Measurements from ENCODE around the gene ASAP2.
A peak's percentile ranks its signal among the peaks of the same experiment; 100 is the strongest.

Gene ASAP2

GRCh38 chr2:9439536-9439935, 232.9 kb downstream of the ASAP2 start:
- H3K27ac ChIP-seq = peak overlapping the region; percentile 11
- DNase-seq (ENCODE audit: low read depth, low spot score) = no peak

GRCh38 chr2:9440058-9440727, 233.6 kb downstream of the ASAP2 start:
- H3K27ac ChIP-seq = peak overlapping the region; percentile 11
- peak; percentile 40 for DNase-seq (ENCODE audit: low read depth, low spot score)

GRCh38 chr2:9441556-9441955, 234.9 kb downstream of the ASAP2 start:
- no peak overlapping the region for H3K27ac ChIP-seq
- DNase-seq (ENCODE audit: low read depth, low spot score) = no peak

GRCh38 chr2:9443526-9443925, 236.9 kb downstream of the ASAP2 start:
- no peak overlapping the region for H3K27ac ChIP-seq
- no peak for DNase-seq (ENCODE audit: low read depth, low spot score)

GRCh38 chr2:9445089-9445488, 238.5 kb downstream of the ASAP2 start:
- no peak for DNase-seq (ENCODE audit: low read depth, low spot score)
- no peak overlapping the region for H3K27ac ChIP-seq

- DNase-seq (ENCODE audit: low read depth, low spot score) = no peak
- H3K27ac ChIP-seq = no peak overlapping the region
Measured at GRCh38 chr2:9451231-9451630, 244.6 kb downstream of the ASAP2 start.

Measured in epithelial cell of prostate (primary cell).